Heart right ventricle (tissue), 16 donors: Measurements from ENCODE around the gene GLRA1. TPM values are rescaled to one million over a fixed set of nuclear protein-coding genes. Genes with fewer than 3 reads are reported as not detected.

Experiments used
- ATAC-seq, 8 donors: fragments of 200-7000 bp; cut with Tn5 transposase; one replicate each; pipeline ENCODE4 v1.9.1; 2020; ENCODE audit warnings: mild to moderate bottlenecking in 8 of 8, moderate library complexity in 8 of 8, moderate number of reproducible peaks in 1 of 8
- DNase-seq, 2 donors: peaks; one replicate each; pipeline ENCODE4 v3.0.0-alpha.2; 2020
- H3K27ac ChIP-seq, 10 donors: fragments of 200-600 bp; sonication (generic) in 2 of 10; one replicate each; pipeline versions ENCODE4 v1.5.0 to v1.8.0; 2020 to 2022; ENCODE audit warnings: mild to moderate bottlenecking in 3 of 10
- H3K27me3 ChIP-seq, 7 donors: fragments of 200-600 bp; one replicate each; pipeline ENCODE4 v1.8.0; 2021 to 2022; ENCODE audit warnings: mild to moderate bottlenecking in 2 of 7
- H3K36me3 ChIP-seq, 9 donors: fragments of 200-600 bp; sonication (generic) in 1 of 9; one replicate each; pipeline versions ENCODE4 v1.5.0 to v1.8.0; 2020 to 2022; ENCODE audit warnings: mild to moderate bottlenecking in 2 of 9
- H3K4me1 ChIP-seq, 9 donors: fragments of 200-600 bp; sonication (generic) in 1 of 9; one replicate each; pipeline versions ENCODE4 v1.5.0 to v1.8.0; 2020 to 2022; ENCODE audit warnings: mild to moderate bottlenecking in 4 of 9
- H3K4me3 ChIP-seq, 10 donors: fragments of 200-600 bp; sonication (generic) in 2 of 10; one replicate each; pipeline versions ENCODE4 v1.5.0 to v1.8.0; 2020 to 2022; ENCODE audit warnings: mild to moderate bottlenecking in 7 of 10, moderate library complexity in 2 of 10
- H3K9me3 ChIP-seq, 11 donors: fragments of 200-600 bp in 10 of 11; sonication (generic) in 2 of 11; one replicate each; pipeline versions ENCODE4 v1.5.0 to v1.8.0; 2013 to 2022; ENCODE audit warnings: mild to moderate bottlenecking in 2 of 11, control low read depth in 1 of 11, moderate library complexity in 1 of 11
- CTCF ChIP-seq, 9 donors: fragments of 200-600 bp; sonication (generic) in 2 of 9; IDR thresholded peaks; one replicate each; pipeline versions ENCODE4 v1.5.0 to v1.8.0; 2021 to 2022; ENCODE audit warnings: antibody characterized with exemption in 9 of 9, mild to moderate bottlenecking in 5 of 9, moderate library complexity in 1 of 9
- WGBS, 2 donors: extraction: QIAGEN DNeasy Blood & Tissue Kit; methylation state at CpG; one replicate each; pipeline ENCODE4 v1.1.7; 2013; ENCODE audit warnings: inconsistent platforms in 1 of 2; 5-methylcytosine and 5-hydroxymethylcytosine counted together
- intact Hi-C, 10 donors: fragments of 100-400 bp; cut with DNase I; formaldehyde crosslinking; loops; one replicate each; pipeline versions ENCODE4 v1.11.1 to v1.14.2; 2022
- polyA plus RNA-seq, 2 donors: library from polyadenylated mRNA; stranded (reverse); fragments of 200-250 nt; gene quantifications; one replicate each; pipeline ENCODE4 v1.2.3, GENCODE V29; 2013
- total RNA-seq, 10 donors: library from RNA; stranded (reverse); fragmentation: NEBNext Ultra II Directional in 3 of 10; extraction: Animal tissue kit (Norgen Biotek cat#: 25700) in 3 of 10; gene quantifications; one replicate each; pipeline versions ENCODE4 v1.2.1 to v1.2.4, GENCODE V29; 2021 to 2023
- donor health status: Arrhythmogenic right ventricular cardiomyopathy.
- donor health status: ischemic (EF 13 %, LVEDD 7.1; RV severe dilation, severe dysfunction).
- donor health status: healthy with polysubstance abuse.
- donor health status: DM: no; HTN: yes; CAD: no.
- donor health status: DM: no; HTN: no; CAD: no.
- donor health status: ischemic (EF 25% LVEDD 6.9; RV normal size, moderate dysfunction).
- donor health status: ischemic (EF 25% LVEDD 5.7; RV mildly dilated, moderate dysfunction).
- donor health status: healthy.
- donor health status: DM: yes; HTN: yes; CAD: no.
- donor health status: Ischemic cardiomyopathy.
- donor health status: ischemic (EF 35%, LVEDD 5.7; RV mildly dilated, moderate dysfunction).
- donor health status: nonischemic (EF 11% LVEDD 7.7; RV severe dilation, severe dysfunction).
- donor health status: DM: yes; HTN: yes; CAD: no.
- donor health status: PGD.
- donor health status: ischemic (EF 29% LVEDD 5.4; RV normal size, mild dysfunction).
- donor health status: nonischemic (EF 23%, LVEDD 6.1; RV moderate dilation, normal function).

Gene GLRA1
- total and polyA plus RNA-seq, 12 donors, result not detected

DNA sequence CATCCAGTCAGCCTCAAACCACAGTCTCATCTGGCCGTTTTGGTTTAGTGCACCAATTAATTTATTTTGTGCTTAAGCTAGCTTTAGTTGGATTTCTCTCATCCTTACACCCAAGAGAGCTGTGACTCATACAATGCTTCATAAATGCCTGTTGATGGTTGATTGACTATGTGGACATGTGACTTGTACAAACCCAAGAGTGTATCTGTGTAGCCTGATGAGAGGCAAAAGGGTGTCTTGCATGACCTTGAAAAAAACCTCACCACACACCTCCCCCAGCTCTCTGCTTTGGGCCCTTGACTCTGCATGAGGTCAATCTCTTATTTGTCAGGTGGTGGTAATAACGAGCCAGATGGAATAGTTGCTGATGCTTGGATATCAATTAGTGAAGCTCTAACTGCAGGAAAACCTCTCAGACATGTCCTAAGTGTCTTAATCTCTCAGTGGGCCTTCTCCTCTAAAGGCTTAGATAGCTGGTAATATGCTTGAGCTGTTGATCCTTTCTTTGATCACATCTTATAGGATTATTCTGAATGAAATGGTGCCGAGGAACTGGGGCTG, 10.6 kb upstream of the GLRA1 start:
- Histone ChIP-seq H3K27ac (no peak overlapping the region), H3K36me3 (no peaks in the 10 kb centered on the region), H3K27me3 (no peaks in the 10 kb centered on the region), H3K4me3 (no peak overlapping the region), H3K4me1 (no peaks in the 10 kb centered on the region), H3K9me3 (peaks cover 0 to 33% (median 21%) of the 10 kb centered on the region in 11 donors)
- ATAC-seq (no peak), DNase-seq (no peak)
- WGBS, 2 donors, result 41 to 44% methylated on average over 3 of the region's 3 CpGs
- TF ChIP-seq CTCF (IDR thresholded peaks at IDR 0.05), result no peak
- intact Hi-C loops, result no loop called here

DNA sequence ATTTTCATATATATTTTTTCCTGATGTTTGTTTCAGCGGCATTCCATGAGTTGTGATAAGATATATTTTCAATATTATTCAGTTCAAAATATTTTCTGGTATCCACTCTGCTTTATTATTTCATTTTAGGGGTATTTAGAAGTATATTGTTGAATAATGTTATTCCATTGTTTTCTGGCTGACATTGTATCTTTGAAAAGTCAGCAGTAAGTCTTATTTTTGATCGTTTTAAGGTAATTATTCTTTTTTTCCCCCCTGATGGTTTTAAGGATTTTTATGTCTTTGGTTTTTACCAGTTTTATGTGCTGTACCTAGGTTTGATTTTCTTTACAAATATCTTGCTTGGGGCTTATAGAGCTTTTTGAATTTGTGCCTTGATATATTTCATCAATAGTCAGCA, 6.6 kb upstream of the GLRA1 start:
- Histone ChIP-seq H3K27ac (no peak overlapping the region), H3K4me3 (no peak overlapping the region), H3K9me3 (peaks cover 0 to 40% (median 21%) of the 10 kb centered on the region in 11 donors), H3K36me3 (no peaks in the 10 kb centered on the region), H3K4me1 (no peaks in the 10 kb centered on the region), H3K27me3 (peaks cover 0 to 10% (median 2%) of the 10 kb centered on the region in 7 donors)
- DNase-seq (no peak), ATAC-seq (no peak)
- intact Hi-C loops, result no loop called here
- 75 to 79% methylated on average over 2 of the region's 2 CpGs for WGBS, 2 donors
- TF ChIP-seq CTCF (IDR thresholded peaks at IDR 0.05), result no peak

DNA sequence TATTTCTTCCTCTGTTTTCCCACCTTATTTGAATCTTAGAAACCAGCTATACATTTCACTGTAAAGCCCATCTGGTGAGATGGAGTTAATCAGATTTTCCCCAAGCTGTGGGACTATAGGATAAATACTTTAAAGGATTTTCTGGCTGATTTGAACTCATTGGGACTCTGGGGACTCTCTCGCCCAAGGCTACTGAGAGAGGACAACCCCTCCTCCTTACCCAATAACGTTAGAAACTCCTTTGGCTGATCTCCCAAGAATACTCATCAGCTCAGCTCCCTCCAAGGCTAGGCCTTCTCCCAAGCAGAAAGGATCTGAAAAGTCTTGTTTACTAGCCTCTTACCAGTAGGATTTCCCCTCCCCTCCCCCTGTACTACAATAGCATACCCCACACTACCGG, 1.5 kb upstream of the GLRA1 start:
- H3K27ac ChIP-seq, result no peak overlapping the region
- H3K4me3 ChIP-seq, result no peak overlapping the region
- ATAC-seq (no peak), DNase-seq (no peak)
- WGBS, 2 donors, result 39 to 40% methylated on average over 3 of the region's 3 CpGs
- no peak for TF ChIP-seq CTCF (IDR thresholded peaks at IDR 0.05)
- H3K36me3 ChIP-seq, result no peaks in the 10 kb centered on the region
- H3K4me1 ChIP-seq, result no peaks in the 10 kb centered on the region
- peaks cover 0 to 16% (median 8%) of the 10 kb centered on the region in 11 donors for H3K9me3 ChIP-seq
- peaks cover 0 to 42% (median 25%) of the 10 kb centered on the region in 7 donors for H3K27me3 ChIP-seq
- intact Hi-C loops, result no loop called here

GRCh38 chr5:151925340-151925739, 689 bp upstream of the GLRA1 start:
- no peak overlapping the region for H3K4me3 ChIP-seq
- no peak overlapping the region for H3K27ac ChIP-seq
- ATAC-seq (no peak), DNase-seq (no peak)
- H3K9me3 ChIP-seq, result peaks cover 0 to 8% (median 0%) of the 10 kb centered on the region in 11 donors
- TF ChIP-seq CTCF (IDR thresholded peaks at IDR 0.05), result no peak
- 11% methylated on average over 16 of the region's 16 CpGs for WGBS, 2 donors
- peaks cover 0 to 42% (median 27%) of the 10 kb centered on the region in 7 donors for H3K27me3 ChIP-seq
- H3K4me1 ChIP-seq, result no peaks in the 10 kb centered on the region
- H3K36me3 ChIP-seq, result no peaks in the 10 kb centered on the region
- intact Hi-C loops, result no loop called here
